ENCODE results near the gene TMEM138. TPM values are rescaled to one million over a fixed set of nuclear protein-coding genes. Genes with fewer than 3 reads are reported as not detected.

TMEM138 gene
- 10 to 100 TPM; 12.9 to 28.9 (median 21.0) TPM for total RNA-seq
- 10 to 100 TPM; 25.2 to 37.0 (median 31.5) TPM for polyA plus RNA-seq
- long read RNA-seq, donor 1, partial matches to known transcripts: 1 of 5 reads
- long read RNA-seq, donor 1, other reads (novel, unspliced or antisense): 1 of 5 reads
- long read RNA-seq, donor 2, transcript TMEM138-201 (5 exons, 1,848 nt): major isoform, 18 of 23 reads
- long read RNA-seq, donor 2, partial matches to known transcripts: 0 of 23 reads
- long read RNA-seq, donor 2, other reads (novel, unspliced or antisense): 4 of 23 reads

GRCh38 chr11:61361741-61362541 is at the start of gene TMEM138, which contains the start of gene CYB561A3:
Gene TMEM138, plus strand, starts transcription at chr11:61362374. Its CDS starts 2,017 bp downstream, at chr11:61364391.
Gene CYB561A3, minus strand, starts transcription at chr11:61361882. Its CDS starts 5,169 bp downstream, at chr11:61356713.
- no peak for TF ChIP-seq CTCF (IDR thresholded peaks at IDR 0.05)
- Histone ChIP-seq H3K36me3 (ENCODE audit: insufficient read depth in 1 of 2, low read depth in 1 of 2) (peaks cover 5 to 35% of the 10 kb centered on the region in 2 donors), H3K27me3 (ENCODE audit: insufficient read depth in 3 of 3, low read length in 2 of 3) (no peaks in the 10 kb centered on the region), H3K27ac (peak within 1 kb of the TSS; percentile 99), H3K4me3 (peak within 1 kb of the TSS; percentile 83), H3K4me1 (peaks cover 22% of the 10 kb centered on the region), H3K9me3 (no peaks in the 10 kb centered on the region)
- intact Hi-C loops (cut with DNase I): no loop called here
- ATAC-seq: peak; percentile 87 to 92 (median 90)
- WGBS, 3 donors: 0% methylated on average over 49 to 63 of the region's 63 CpGs
- peak; percentile 90 to 95 for DNase-seq

- no peak overlapping the region for H3K4me3 ChIP-seq
- H3K27me3 ChIP-seq (ENCODE audit: insufficient read depth in 3 of 3, low read length in 2 of 3): no peaks in the 10 kb centered on the region
- H3K36me3 ChIP-seq (ENCODE audit: insufficient read depth in 1 of 2, low read depth in 1 of 2): peaks cover 26 to 98% of the 10 kb centered on the region in 2 donors
- intact Hi-C loops (cut with DNase I): no loop called here
- H3K4me1 ChIP-seq: no peaks in the 10 kb centered on the region
- DNase-seq (no peak), ATAC-seq (peak in 1 of 4 donors; percentile 40)
- TF ChIP-seq CTCF (IDR thresholded peaks at IDR 0.05): no peak
- no peak overlapping the region for H3K27ac ChIP-seq
- no peaks in the 10 kb centered on the region for H3K9me3 ChIP-seq
- 87 to 93% (median 91%) methylated on average over 2 of the region's 2 CpGs for WGBS, 3 donors
These were observed 46.9 kb upstream of the TMEM138 start for GRCh38 chr11:61315260-61315659.

- H3K4me3 ChIP-seq: no peak overlapping the region
- no peak for TF ChIP-seq CTCF (IDR thresholded peaks at IDR 0.05)
- peaks cover 26% of the 10 kb centered on the region for H3K4me1 ChIP-seq
- H3K27me3 ChIP-seq (ENCODE audit: insufficient read depth in 3 of 3, low read length in 2 of 3): no peaks in the 10 kb centered on the region
- ATAC-seq (peak; percentile 36 to 67 (median 60)), DNase-seq (no peak)
- no peaks in the 10 kb centered on the region for H3K9me3 ChIP-seq
- peaks cover 9 to 96% of the 10 kb centered on the region in 2 donors for H3K36me3 ChIP-seq (ENCODE audit: insufficient read depth in 1 of 2, low read depth in 1 of 2)
- intact Hi-C loops (cut with DNase I): no loop called here
- WGBS, 3 donors: 36 to 52% (median 36%) methylated on average over 2 of the region's 2 CpGs
- H3K27ac ChIP-seq: peak overlapping the region; percentile 61
These were observed 36.3 kb upstream of the TMEM138 start for GRCh38 chr11:61325649-61326414.

DNA sequence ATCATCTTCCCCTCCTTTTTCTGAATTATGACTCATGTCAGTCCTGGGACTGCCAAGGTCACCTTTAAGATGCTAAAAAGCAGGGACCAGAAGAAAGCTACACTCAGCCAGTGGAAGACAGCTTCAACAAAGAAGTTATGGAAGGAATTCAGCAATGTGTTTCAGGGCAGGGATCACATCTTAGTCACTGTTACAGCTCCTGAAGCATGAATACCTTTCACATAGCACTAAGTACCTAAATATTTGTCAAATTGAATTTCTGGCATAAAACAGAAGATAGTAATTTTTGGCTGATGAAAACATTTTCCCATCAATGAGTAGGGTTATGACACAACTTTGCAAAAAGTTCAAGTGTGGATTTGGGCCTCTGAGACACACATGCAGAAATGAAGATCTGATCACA is 34.5 kb upstream of the TMEM138 start:
- intact Hi-C loops (cut with DNase I): no loop called here
- TF ChIP-seq CTCF (IDR thresholded peaks at IDR 0.05): no peak
- H3K4me1 ChIP-seq: peaks cover 36% of the 10 kb centered on the region
- DNase-seq (no peak), ATAC-seq (peak; percentile 50 to 73 (median 61))
- H3K9me3 ChIP-seq: no peaks in the 10 kb centered on the region
- no peaks in the 10 kb centered on the region for H3K27me3 ChIP-seq (ENCODE audit: insufficient read depth in 3 of 3, low read length in 2 of 3)
- peaks cover 6 to 78% of the 10 kb centered on the region in 2 donors for H3K36me3 ChIP-seq (ENCODE audit: insufficient read depth in 1 of 2, low read depth in 1 of 2)
- peak overlapping the region; percentile 61 for H3K27ac ChIP-seq
- H3K4me3 ChIP-seq: no peak overlapping the region
